GM18517 (cell line): ENCODE data around the gene LRRC40.
"Not testable (repeated sequence)": the region's sequence is repeated elsewhere in the genome, so short reads cannot be mapped to it uniquely, and the experiment has no call there.

Source experiments
- ATAC-seq: cut with Tn5 transposase; IDR thresholded peaks from one replicate; pipeline ENCODE4 v1.9.1; 2021; ENCODE audit warnings: mild to moderate bottlenecking, moderate library complexity; ENCODE audit not compliant: unreplicated experiment

LRRC40 gene

DNA sequence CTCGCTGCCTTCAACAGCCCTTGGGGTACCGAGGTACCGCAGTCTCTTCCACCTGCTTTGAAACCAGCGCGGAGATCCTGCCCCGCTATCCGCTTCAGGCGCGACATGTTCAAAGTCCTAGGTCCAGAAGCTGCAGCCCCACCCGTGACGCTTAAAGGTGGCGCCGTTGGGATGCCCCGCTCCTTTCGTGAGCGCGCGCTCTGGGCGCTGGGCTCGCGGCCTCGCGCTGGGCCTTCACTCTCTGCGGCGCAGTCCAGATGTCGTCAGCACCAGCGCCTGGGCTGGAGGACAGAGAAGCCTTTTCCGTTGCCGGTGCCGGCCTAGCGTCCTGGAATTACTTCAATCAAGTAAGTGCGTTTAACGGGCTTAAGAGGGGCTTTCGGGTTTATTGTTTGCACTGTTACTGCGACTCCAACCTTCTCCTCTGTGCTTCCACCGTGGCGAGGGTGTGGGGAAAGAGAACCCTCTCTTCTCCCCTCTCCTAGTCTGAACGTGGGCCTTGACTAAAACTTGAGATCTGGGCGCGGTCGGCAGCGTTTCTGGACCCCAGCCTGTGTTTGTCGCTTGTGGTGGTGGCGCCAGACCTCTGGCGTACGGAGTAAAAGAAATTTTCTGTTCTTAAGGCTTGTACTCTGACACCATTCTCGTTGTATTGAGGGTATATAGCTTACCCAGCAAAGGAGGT is at the start of gene LRRC40:
Gene LRRC40 (minus strand): TSS at position 146 of the 685 bp plus-strand sequence. CDS start 39 bp downstream, at position 107.
- ATAC-seq: peak; percentile 85

DNA sequence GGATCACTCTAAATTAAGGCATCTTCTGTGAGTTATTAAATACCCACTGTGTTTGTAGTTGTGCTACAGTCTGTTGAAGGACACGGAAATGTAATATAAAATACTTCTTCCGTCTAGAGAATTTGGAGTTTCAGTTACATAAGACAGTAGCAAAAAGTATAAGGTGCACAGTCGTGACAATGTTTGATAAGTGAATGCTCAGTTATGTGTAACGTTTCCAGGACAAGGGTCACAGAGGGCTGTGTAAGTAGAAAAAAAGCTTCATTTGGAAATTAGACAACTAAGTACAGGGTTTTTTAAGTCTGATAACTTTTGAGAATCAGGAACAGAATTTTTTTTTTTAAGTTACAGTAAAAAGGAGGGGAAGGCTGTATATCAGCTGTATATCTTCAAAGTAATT is 43.4 kb upstream of the LRRC40 start:
- no peak for ATAC-seq

DNA sequence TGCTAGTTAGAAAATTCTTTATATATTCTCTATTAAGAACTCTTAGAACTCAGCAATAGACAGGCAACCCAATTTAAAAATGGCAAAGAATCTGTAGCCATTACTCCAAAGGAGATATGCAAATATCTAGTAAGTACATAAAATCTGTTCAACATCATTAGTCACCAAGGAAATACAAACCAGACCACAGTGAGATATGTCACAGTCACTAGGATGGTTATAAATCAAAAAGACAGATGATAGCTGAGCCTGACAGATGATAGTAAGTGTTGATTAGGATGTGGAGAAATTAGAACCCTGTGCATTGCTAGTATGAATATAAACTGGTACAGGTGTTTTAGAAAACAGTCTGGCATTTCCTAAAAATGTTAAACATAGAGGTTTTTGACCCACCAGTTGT is 42.4 kb upstream of the LRRC40 start:
- no peak for ATAC-seq

DNA sequence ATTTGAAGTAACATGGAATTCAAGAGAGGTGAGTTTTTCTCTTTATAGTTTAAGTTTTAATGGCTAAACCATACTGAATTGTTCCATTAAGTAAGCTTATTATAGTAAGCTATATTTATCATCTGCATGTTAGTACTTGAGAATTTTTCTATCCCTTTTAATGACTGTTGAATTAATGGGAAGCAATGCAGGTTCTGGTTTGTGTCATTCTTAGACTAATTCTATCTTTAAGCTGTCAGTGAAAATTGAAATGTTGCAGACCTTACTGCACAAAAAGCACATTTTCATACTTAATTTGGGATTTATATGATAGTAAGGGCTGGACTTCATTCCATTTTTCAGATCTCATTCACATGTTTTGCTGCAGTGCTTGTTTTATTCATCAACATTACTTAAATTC is 41.7 kb upstream of the LRRC40 start:
- no peak for ATAC-seq

DNA sequence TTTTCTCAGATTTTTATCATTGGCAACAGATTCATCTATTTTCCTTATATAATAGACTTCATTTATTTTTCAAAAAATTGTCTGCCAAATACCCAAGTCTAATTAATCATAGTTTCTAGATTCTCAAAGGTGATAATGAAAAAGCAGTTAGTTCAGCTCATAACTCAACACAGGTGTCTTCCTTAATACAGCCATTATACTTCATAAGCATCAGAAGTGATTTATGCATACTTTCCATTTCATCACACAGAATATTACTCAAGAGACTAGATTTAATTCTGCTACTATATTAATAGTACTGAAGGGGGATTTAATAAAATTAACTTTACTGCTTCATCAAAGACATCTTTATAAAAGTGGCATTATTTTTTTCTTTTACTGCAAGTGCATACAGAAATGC is 34.6 kb upstream of the LRRC40 start:
- no peak for ATAC-seq

DNA sequence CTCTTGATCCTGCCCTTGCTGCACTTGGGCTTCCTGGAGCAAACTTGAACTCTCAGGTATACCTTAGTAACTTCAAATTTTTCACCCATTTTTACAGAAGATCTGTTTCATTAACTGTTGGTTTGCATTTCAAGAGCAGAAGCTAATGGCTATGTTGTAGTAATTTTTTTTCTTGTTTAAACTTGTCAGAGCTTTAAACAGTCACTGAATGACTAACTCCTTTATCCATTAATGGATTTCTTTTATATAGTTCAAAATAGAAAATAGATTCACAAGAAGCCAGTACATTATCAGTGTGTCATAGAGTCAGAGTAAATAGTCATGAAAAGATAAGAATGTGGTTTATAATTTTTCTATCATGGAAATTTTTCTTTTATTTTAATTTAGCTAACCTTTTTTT is 29.4 kb upstream of the LRRC40 start:
- no peak for ATAC-seq

DNA sequence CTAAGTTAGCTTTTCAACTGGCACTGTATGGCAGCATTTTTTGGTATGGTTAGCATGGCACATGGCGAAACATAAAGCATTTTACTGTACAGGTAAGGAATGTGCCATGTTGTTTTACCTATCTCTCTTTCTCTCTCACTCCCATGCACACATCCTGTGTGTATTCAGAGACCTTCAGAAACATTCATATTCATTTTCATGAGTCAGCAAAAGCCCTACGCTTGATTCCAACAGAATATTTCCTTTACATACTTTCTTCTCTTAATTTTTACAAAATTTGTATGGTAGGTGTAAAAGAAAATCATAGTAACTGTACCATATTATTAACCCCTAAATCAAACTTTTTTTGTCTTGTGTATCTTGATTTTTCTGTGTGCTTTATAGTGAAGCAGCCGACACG is 26.1 kb upstream of the LRRC40 start:
- ATAC-seq: no peak

DNA sequence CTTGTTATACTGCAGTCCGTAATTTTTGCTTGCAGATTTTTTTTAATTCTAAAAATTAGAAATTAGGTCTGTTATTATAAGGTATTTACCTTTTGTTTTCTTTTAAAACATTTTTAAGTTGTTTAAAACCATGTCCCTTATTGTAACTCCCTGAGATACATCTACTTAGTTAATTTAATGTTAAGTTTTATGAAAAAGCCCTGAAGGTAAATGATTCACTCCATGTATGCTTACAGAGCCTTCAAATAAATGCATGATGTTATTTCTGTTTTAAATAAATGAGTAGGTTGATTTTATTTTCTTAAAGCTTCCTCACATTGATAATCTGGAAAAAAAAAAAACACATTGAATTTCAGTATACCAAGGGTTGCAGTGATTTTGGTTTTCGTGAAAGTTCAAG is 23.3 kb upstream of the LRRC40 start:
- ATAC-seq: no peak

DNA sequence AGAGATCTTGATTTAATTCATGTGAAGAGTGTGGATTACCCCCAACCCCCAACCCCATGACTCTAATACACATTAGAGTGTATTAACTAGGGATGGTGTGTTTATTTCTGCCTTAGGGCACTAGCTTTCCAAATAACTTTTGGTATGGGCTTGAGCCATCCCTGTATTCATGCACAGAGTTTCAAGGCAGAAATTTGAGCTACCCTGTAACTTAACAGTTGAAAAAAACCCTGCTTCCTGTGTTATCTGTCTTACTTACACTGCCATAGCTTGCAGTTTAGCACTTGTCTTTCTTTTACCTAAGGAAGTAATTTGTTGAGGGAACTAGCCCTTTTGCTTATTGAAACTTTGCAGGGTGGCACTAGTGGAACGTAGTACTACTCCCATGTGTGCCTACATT is 22.1 kb upstream of the LRRC40 start:
- peak; percentile 46 for ATAC-seq

DNA sequence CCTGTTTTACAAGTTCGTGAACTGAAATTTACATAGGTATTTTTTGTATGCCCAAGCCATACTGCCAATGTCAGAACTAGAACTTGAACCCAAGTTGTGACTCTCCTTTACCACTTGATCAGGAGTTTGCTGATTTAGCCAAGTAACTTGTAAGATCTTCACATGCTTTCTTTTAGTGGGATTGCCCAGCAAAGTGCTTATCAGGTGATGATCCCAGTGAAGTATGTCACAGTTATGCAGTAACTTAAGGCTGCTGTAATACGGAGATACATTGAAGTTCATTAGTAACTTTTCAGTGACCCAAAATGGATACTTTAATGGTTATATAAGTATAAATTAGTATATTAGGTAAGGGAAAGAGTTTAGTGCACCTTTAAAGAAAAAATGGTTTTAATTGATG is 19.6 kb upstream of the LRRC40 start:
- no peak for ATAC-seq

DNA sequence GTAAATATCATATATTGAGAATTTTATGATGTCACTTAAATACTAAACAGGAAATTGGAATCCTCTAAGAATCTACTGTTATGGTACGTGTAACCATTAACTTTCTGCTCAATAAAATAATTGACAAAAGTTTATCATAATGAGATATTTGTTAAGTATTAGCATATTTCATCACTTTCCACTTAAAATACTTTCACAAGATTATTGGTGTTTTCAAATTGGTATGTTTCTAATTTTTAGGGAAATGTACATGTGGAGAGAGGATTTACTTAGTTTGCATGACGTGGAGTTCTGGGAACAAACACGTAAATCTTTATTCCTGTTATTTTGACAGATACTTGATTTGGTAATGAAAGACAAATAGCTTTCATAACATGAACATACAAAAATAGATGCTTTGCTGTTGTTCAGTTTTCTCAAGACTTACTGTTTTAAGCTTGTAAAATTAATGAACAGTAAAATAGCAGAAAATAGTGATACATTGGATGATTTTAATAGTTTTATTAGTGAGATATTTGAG is 17.4 kb upstream of the LRRC40 start:
- ATAC-seq: no peak

DNA sequence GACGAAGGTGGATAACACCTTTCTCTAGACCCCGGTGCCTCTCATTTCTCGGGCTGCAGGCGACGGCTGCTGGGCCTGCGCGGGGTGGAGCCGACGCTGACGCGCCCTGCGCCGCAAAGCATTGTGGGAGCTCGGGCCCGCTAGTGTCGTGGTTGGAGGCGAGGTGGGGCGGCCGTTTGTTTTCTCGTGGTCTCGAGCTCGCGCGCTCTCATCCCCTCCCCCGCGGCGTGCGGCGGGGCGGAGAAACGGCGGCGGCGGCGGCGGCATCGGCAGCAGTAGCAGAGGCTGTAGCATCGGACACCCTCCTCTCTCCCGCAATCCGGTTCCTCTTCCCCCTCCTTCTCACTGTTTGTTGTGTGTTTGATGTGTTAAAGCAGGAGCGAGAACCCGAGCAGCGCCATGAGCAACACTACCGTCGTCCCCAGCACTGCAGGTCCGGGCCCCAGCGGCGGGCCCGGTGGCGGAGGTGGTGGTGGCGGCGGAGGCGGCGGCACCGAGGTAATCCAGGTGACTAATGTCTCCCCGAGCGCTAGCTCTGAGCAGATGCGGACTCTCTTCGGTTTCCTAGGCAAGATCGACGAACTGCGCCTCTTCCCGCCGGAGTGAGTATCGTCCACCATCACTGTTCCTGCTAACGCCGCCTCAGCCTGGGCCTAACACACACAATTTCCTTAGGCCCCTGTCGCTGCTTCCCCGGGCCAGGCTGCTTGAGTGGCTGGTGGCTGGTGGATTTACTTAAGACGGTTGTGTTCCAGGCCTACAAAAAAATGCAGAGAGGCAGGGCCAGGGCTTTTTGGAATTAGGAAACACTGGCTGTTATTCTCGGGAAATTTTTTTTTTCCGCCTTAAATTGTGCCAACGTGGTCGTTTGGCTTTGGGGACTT is 16.1 kb upstream of the LRRC40 start, which contains the start of gene SRSF11:
Gene SRSF11 (plus strand): TSS at position 143 of the 884 bp plus-strand sequence. CDS start 257 bp downstream, at position 400.
- peak; percentile 81 for ATAC-seq

DNA sequence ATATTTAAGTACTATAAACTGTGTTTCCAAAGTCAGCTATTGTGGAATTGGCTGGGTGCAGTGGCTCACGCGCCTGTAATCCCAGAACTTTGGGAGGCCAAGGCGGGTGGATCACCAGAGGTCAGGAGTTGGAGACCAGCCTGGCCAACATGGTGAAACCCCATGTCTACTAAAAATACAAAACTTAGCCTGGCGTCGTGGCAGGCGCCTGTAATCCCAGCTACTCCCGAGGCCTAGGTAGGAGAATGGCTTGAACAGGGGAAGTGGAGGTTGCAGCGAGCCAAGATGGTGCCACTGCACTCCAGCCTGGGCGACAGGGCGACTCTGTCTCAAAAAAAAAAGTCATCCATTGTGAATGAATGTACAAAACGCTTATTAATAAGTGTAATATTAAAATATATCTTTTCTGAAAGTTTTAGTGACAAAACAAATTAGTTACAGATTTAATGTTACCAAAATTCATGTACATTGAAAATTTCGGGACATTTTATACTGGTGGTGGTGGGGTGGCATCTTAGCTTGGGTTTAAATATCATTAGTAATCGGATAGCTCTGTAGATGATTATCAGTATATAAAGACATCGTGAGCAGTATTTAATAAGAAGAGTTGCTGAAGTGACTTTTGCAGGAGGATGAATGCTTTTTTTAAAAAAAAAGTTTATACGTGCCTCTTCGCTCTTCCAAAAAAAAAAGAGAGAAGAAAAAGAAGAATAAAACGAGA is 15.3 kb upstream of the LRRC40 start:
- peak; percentile 32 for ATAC-seq

DNA sequence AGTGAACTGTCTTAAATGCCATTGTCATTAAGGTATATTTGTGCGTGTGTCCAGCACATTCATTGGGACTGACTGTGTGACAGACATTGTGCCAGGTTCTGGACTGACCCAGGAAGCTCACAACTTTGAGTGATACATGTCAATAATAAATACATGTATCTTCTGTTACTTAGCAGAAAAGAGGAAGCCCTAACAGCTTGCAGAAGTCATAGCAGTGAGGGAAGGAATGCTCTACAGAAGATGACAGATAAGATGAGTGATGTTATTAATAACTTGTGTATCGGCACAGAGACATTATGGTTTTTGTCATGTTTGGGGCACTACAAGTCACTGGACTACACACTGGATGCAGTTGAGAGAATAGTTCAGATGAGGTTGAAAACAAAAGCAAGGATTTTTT is 14.6 kb upstream of the LRRC40 start:
- ATAC-seq: no peak

DNA sequence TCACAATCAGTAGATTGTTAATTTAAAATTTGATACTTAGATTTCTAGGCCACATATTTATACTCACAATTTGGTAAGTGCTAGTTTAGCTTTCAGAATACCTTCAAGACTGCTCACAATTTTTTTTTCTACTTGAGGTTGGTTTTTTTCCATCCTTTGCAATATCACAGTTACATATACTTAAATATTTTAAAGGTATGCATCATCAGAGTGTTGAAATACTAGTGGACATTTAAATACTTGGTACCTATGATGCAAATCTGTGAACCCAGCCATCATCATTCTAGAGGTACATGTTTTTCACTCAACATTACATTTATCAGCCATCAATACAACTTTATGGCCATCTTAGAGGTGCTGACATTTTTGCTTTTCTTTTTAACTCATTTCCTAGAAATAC is 6.2 kb upstream of the LRRC40 start:
- ATAC-seq: no peak

DNA sequence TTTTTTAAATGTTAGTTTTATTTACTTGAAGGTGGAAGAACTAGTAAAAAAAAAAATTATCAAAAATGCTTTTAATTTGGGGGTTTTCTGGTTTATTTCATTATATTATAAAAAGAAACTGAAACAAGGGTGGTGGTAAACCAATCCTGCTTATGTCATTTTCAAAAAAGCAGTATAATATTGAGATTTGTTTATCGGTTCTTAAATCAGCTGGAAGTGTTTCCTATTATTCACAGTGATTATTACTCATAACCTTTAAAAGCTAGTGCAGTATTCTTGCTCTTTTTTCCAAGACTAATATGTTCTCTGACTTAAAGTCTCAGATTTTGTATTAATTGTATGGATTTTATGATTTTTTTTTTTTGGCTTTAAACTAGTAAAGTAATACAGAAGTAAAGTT is 5.4 kb upstream of the LRRC40 start:
- ATAC-seq: no peak

DNA sequence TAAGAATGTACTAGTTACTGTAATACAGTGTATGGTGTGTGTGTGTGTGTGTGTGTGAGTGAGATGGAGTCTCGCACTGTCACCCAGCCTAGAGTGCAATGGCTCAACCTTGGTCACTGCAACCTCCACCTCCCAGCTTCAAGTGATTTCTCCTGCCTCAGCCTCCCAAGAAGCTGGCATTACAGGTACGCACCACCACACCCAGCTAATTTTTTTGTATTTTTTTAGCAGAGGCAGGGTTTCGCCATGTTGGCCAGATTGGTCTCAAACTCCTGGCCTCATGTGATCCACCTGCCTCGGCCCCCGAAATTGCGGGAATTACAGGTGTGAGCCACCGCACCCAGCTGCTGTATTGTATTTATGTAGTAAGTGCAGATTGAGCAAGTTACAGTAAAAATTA is 2.9 kb upstream of the LRRC40 start:
- no peak for ATAC-seq

DNA sequence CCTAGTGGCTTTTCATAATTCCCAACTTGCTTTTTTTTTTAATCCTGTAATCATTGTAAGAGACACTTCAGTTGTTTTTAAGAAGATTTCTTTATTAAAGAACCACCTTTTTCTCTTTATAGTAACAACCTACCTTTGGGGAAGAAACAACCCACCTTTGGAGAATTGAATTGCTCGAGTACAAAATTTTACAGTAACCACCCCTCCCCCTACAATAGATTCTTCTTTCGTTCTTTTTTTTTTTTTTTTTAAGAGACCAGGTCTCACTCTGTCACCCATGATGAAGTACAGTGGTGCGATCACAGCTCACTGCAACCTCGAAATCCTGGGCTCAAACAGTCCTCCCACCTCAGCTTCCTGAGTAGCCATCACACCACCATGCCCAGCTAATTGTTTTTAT is 2.1 kb upstream of the LRRC40 start:
- ATAC-seq: no peak

DNA sequence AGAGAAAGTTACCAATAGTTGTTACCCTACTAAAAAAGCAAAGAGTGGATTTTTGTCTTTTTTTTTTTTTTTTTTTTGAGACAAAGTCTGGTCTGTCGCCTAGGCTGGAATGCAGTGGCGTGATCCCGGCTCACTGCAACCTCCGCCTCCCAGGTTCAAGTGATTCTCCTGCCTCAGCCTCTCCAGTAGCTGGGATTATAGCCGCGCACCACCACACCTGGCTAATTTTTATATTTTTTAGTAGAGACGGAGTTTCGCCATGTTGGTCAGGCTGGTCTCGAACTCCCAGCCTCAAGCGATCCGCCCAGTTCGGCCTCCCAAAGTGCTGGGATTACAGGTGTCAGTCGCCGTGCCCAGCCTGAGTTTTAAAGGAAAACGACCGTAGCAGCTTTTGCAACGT is 1.5 kb upstream of the LRRC40 start:
- ATAC-seq: not testable (repeated sequence)

DNA sequence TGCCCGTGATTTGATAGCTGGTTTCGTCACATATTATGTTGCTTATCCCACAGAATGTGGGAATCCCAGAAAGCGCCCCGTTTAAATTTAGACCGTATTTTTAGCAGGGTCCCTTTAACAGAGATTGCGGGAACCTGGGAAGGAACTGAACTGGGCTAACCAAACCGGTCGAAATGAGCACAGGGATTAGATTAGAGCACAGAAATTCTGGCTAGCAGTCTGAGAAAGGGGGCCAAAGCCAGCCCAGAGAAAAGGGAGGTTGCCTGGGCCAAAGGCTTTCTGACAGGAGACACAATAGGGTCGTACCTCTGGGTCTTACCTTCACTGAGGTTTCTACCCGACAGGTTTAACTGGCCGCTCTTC is 327 bp downstream of the LRRC40 start:
- ATAC-seq: peak; percentile 40

DNA sequence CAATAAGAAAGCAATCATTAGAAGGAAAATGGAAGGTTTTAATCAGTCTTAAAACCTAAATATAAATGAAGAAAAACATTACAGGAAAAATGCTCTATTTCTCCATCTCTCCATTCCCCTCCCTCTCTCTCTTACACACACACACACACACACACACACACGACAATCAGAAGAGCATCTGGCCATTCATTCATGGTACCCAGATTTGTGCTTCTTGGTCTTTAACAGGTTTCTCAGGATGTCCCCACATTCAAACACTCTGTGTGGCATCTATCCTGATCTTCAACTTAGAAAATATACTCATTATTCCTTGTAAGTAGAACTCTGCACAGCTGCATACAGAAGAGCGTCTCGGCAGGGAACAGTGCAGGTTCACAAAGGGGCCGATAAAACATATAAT is 779 bp downstream of the LRRC40 start:
- ATAC-seq: no peak
